Fibroblast of lung (primary cell): ENCODE results near the gene DICER1.

Experiments used
- CTCF ChIP-seq, 2 donors: IDR thresholded peaks in 1 of 2; conservative IDR thresholded peaks in 1 of 2; 1 replicate in 1 of 2; 2 replicates in 1 of 2; pipeline ENCODE4 v1.5.1; 2011 to 2012; ENCODE audit warnings: low read length in 2 of 2, control low read depth in 1 of 2, inconsistent platforms in 1 of 2, low read depth in 1 of 2, mild to moderate bottlenecking in 1 of 2
- EZH2 ChIP-seq: IDR thresholded peaks from 2 replicates; pipeline ENCODE4 v1.5.1; 2012; ENCODE audit warnings: low read length, control low read depth, mild to moderate bottlenecking; ENCODE audit errors: missing control alignments

- TF ChIP-seq CTCF (conservative IDR thresholded peaks at IDR 0.05 in 1 of 2, IDR thresholded peaks at IDR 0.05 in 1 of 2; ENCODE audit: low read depth in 1 of 2, low read length in 2 of 2) (no peak), EZH2 (no peak)
Measured at GRCh38 chr14:95068521-95068920, 88.8 kb downstream of the DICER1 start.
